Epithelial cell of prostate (primary cell): ENCODE data around the gene CXCR6.

Source experiments
- DNase-seq: peaks from one replicate; pipeline ENCODE4 v3.0.0-alpha.2; 2011; ENCODE audit warnings: low read depth, low spot score
- H3K27ac ChIP-seq: fragments of 450-650 bp; 2 replicates; pipeline ENCODE4 v1.5.1; 2017; ENCODE audit warnings: mild to moderate bottlenecking

Gene CXCR6

DNA sequence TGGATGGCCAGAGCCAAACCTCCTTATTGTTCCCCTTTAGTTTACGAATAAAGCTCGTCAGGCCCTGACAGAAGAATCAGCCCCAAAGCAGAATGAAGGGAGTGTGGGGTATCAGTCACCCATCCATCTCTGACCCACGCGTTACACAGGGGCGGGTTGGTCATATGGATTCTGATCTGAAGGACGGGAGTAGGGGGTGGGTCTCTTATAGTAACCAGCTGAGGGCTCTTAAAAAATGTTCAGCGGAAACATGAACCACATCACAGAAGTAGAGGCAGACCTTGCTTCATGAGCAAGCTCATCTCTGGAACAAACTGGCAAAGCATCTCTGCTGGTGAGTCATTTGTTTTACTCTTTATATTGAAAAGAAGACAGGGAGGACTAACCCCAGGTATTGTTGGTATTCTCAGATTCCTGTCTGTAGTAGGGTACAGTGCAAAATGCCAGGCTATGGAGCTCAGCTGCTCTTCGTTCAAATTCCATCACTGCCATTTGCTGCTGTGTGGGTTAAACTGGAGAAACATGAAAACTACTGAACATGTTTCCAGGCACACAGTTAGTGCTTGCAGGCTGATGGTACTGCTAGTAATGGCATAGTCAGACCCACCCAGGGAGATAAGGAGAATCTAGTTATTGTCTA lies at the start of gene CXCR6:
CXCR6 (plus strand) TSS at position 258 of the 640 bp plus-strand sequence. CDS start 3,018 bp downstream, outside the sequence.
- DNase-seq: no peak
- H3K27ac ChIP-seq: no peak within 1 kb of the TSS

DNA sequence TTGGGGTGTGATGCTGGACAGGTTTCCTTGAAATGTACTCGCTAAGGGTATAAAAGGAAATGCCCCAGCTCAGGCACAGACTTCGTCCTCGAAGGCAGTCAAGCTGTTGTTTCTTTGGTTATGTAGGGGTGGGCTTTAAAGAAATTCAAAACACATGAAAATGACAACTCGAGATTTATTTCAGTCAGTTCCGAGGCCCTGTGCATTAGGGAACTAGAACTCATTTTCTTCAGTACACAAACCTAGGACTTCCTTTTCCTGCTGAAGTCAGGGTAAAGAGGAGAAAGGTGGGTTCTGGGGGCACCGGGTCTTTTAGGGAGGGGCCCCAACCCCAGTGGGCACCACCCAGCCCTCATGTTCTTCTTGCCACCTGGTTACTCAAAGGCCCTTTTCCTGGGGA lies 49.2 kb upstream of the CXCR6 start:
- H3K27ac ChIP-seq: no peak overlapping the region
- DNase-seq: no peak

DNA sequence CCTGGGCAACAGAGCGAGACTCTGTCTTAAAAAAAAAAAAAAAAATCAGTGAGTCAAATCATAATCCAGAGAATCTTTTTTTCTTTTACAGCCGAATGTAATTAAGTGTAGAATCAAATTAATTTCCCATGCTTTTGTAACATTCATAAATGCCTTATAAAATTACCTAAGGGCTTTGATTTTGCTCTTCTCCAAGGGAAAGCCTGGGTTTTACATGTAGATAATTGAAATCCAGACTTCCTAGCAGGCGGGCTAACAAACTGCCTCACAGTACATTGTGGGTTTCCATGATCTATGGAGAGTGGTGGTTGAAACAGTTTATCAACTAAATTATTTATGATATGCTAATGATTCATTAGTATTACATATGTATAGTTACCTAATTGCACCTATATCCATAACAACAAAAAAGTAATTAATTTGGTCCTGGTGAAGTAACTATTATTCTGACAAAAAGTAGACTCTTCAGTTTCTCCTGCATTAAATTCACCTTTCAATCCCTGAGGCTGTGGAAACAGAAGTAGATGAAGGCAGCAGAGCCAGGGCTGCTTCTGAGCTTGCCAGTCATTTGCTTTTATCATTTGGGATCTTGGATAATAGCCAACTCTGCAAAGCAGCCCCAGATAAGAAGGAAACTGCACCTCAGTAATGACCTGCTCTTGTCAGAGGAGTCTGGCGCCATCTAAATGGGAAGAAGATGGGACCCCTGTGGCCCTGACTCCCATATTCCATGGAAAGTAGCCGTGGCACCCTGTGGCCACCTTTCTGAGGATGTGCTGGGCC lies 47.4 kb upstream of the CXCR6 start:
- no peak overlapping the region for H3K27ac ChIP-seq
- DNase-seq: no peak

DNA sequence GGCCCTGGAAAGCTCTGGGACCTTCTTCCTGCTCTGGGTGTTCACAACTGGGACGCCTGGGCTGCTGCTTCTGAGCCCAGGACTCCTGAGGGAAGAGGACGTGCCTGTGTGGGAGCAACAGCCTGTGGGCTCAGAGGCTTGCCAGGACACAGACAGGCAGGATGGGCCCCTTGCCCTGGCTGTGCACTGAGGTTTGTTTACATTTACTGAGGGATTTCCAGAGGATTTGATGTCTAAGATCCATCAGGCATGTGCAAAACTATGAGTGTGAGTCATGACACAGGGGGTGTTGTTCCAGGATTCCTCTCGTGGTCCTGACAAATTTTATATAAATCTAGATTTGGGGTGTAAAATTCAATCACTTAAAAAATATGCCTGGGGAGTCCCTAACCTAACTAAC lies 46.3 kb upstream of the CXCR6 start:
- no peak for DNase-seq

DNA sequence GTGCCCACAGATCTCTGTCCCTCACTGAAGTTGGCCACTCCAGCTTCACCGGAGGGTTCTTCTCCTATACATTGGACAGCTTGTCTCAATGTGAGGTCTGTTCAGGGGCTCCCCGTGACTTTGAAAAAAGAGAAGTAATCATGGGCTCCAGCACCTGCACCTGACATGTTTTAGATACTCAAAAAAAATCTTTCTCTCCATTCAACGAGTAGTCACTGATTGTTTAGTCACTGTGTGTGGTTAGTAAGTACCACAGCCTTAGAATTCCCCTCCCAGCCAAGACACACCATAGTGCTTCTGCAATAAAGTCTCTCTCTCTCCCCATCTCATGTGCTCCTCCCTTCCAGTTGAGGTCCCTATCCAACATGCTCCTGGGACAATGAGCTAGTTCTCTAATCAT lies 38.3 kb upstream of the CXCR6 start:
- H3K27ac ChIP-seq: no peak overlapping the region
- DNase-seq: no peak

More for the DNA sequence above, 46.3 kb upstream of the CXCR6 start:
- no peak overlapping the region for H3K27ac ChIP-seq

DNA sequence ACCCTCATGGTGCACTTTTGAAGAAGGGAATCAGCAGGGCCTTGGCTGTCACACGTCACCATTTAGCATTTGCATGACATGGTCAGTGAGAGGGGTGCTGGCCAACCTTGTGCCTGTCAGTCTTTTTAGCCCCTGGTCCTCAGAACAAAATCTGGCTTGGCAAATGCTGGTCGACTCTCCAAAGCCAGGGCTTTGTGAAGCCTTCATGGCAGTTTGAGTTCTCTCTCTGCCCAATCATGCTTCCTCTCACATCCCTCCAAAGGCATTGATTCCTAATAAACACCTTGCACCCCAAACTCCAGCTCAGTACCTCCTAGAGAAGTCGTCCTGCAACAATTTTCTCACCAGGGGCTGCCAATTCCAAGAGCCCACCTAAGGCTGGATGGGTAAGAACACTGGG lies 37.5 kb upstream of the CXCR6 start:
- H3K27ac ChIP-seq: no peak overlapping the region
- DNase-seq: no peak

DNA sequence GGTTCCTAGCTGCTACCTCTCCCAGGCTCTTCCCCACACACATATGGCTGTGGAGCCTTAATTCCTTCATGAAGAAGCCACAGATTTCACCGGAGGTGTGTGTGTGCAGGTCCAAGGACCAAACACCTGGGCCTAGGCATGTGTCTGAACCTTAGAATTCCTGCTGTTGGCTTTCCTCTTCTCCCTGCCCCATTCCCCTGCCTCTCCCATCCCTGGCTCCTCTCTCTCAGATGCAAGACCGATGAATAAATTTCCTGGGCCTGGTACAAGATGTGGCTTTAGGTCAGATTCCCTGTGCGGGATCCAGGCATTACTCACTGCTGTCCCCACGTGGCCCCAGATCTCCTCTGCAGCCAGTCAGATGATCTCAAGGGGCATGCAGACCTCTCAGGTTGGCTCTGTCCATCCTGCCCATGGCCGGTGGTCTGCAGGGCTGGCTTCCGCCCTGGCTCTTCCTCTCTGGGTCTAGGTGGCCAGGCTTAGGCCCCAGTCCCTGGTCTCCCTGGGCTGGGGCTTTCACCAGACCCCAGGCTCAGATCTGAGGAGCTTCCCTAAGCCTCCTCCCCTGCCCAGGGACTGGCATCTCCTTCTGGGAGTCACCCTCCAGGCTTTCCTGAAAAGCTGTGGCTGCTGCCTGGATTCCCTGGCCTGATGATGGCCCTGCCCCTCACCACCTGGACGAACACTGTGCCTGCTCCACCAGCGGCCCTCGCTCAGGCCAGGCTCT lies 36.4 kb upstream of the CXCR6 start:
- no peak overlapping the region for H3K27ac ChIP-seq
- DNase-seq: no peak

DNA sequence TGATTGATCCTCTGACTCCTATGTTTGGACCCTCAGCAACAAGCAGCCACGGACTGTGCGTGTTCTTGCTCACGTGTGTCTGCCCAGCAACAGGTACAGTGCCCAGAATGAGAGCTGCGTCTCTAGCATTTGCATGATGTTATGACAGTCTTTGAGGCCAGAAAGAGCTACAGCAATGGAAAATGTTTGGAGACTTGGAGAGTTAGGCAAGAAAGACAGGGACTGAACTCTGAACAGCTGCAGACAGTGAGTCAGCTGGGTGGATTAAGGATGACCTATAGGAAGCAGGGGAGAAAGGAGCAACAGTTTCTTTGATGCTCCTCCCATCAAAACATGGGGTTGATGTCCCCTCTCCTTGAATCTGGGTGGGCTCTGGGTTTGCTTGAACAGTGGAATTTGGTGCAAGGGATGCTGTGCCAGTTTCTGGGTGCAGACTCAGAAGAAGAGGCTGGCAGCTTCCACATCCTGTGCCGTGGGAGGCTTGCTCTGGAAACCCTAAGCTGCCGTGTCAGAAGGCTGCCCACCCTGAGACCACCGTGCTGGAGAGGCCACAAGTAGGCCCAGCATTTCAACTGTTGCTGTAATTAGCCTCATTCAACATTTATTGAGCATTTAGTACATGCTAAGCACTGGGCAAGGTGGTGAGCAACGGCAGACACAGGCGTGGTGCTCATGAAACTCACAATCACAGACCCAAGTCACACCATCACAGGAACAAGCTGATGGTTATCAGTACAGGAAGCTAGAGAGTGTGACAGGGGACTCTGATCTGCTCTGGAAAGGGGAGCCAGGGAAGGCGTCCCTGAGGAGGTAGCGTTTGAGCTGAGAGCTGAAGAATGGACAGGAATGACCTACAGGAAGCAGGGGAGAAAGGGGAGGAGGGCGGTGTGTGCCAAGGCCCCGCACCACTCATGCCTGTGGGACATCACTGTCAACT lies 35.2 kb upstream of the CXCR6 start:
- no peak overlapping the region for H3K27ac ChIP-seq
- DNase-seq: no peak

DNA sequence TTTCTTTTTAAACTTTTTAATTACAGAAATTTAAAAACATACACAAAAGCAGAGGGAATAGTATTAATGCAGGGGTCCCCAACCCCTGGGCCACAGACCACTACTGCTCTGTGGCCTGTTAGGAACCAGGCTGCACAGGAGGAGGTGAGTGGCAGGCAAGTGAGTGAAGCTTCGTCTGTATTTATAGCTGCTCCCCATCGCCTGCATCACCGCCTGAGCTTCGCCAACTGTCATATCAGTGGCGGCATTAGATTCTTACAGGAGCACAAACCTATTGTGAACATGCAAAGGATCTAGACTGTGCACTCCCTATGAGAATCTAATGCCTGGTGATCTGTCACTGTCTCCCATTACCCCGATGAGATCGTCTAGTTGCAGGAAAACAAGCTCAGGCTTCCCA lies 34.5 kb upstream of the CXCR6 start:
- H3K27ac ChIP-seq: no peak overlapping the region
- no peak for DNase-seq

DNA sequence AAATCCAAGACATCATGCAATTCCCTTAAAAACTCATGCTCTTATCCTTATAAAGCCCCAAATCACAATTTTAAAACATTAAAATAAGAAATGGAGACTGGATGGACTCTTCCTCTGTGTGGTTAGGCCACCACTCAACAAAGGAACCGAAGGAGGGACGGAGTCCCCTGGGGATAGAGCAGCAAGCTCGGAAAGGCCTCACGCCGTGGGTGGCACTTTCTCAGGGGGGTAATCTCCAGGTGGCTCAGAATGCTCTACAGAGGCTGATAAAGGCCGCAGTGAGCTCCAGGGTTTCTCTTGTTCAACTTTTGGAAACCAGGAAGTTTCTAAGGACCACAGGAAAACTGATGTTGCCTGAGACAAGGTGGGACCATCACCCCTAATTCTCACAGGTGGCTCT lies 33.7 kb upstream of the CXCR6 start:
- H3K27ac ChIP-seq: no peak overlapping the region
- DNase-seq: no peak

DNA sequence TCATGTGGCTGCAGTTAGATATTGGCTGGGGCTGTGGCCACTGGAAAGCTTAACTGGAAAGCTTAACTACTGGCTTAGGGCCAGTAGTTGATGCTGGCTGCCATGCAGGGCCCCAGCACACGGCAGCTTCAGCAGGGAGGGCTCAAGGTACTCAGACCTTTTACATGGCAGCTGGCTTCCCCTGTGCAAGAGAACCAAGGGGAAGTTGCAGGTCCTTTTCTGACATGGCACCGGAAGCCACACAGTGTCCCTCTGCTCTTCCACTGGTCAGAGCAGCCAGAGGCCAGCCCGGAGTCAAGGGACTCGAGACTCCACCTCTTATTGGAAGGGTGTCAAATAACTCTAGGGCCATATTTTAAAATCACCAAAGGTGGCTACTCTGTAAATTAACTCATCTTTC lies 32.4 kb upstream of the CXCR6 start:
- no peak for DNase-seq
- no peak overlapping the region for H3K27ac ChIP-seq

DNA sequence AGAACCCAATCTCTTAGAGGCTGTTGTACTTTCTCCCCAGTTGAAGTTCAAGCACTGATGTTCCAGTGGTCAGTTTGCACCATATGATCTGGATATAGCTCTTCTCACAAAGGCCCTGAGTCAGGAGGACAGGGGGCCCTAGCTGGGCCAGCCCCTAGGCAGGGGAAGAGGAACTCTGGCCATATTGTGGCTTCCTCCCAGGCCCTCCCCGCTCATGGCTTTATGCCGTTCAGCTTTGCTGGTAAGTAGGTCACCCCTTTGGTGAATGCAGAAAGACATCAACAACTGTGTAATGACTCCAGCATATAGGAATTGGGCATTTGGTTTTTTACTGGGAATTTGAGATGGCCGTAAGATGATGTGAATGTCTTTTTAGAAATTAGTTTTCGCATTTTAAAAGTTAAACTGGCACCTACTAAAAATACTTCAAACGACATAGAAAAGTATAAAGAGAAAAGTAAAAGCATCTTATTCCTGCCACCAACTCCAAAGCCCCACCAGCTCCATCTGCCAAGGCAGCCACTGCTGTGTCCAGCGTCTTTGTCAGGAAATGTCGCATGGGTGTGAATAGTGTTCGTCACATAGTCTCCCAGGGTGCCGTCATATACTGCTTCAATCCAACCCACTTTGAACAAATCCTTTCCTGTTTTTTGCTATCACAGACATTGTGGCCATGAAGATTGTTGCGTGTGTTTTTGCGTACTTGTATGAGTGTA lies 31.6 kb upstream of the CXCR6 start:
- DNase-seq: no peak
- H3K27ac ChIP-seq: no peak overlapping the region

DNA sequence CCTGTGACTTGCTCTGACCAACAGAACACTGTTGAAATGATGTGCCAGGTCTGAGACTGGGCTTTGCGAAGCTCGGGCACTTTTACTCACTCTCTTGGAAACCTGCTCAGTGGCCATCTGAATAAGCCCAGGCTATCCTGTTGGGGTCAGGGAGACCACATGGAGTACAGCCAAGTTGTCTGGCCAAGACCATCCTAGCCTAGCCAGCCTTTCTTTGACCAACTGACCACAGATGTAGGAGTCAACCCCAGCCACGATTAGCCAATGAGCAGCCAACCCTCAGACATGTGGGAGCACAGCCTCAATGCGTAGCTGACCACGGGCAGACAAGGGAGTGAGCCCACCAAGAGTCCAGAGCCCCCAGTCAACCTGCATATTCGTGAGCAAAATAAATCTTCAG lies 30.8 kb upstream of the CXCR6 start:
- no peak overlapping the region for H3K27ac ChIP-seq
- no peak for DNase-seq

DNA sequence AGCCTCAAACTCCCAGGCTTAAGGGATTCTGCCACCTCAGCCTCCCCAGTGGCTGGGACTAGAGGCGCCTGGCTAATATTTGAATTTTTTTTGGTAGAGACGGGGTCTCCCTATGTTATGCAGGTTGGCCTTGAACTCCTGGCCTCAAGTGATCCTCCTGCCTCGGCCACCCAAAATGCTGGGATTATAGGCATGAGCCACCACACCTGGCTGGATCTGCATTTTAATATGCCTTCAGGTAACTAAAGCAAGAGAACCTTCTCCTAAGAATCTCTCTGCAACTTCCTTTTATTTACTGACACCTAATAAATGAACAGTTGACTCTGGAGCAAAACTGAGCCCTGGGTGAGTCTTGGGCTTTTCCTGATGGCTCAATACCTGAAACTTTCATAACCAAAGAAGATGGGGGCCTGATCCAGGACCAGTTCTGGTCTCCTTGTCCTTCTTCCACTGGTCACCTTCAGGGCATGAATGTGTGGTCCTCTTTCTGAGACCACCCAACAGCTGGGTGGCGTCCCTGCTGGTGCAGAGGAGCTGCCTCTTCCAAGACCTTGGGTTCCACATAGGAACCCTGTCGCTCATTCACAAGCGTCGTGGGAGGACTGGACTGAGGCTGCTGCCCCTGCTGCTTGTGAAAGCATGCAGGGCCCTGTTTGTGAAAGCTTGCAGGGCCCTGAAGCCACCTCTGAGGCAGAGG lies 28.8 kb upstream of the CXCR6 start:
- no peak for DNase-seq
- H3K27ac ChIP-seq: no peak overlapping the region

DNA sequence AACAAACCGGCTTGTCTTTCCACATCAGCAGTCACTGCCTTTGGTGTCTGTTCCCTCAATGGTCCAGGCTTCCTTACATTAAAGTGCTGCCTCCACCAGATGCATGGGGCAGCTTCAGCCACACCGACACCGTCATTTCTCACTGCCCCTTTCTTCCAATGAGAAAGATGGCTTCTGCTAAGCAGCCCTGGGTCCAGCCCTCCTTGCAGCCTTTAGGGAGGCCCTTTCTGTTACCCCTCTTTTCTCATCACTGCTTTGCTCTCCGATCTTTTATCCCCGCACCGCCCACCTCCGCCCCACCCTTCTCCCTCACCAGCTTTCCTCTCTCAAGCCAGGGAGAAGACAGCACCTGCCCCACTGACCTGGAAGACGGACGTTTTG lies 28.2 kb upstream of the CXCR6 start:
- DNase-seq: no peak
- H3K27ac ChIP-seq: no peak overlapping the region

DNA sequence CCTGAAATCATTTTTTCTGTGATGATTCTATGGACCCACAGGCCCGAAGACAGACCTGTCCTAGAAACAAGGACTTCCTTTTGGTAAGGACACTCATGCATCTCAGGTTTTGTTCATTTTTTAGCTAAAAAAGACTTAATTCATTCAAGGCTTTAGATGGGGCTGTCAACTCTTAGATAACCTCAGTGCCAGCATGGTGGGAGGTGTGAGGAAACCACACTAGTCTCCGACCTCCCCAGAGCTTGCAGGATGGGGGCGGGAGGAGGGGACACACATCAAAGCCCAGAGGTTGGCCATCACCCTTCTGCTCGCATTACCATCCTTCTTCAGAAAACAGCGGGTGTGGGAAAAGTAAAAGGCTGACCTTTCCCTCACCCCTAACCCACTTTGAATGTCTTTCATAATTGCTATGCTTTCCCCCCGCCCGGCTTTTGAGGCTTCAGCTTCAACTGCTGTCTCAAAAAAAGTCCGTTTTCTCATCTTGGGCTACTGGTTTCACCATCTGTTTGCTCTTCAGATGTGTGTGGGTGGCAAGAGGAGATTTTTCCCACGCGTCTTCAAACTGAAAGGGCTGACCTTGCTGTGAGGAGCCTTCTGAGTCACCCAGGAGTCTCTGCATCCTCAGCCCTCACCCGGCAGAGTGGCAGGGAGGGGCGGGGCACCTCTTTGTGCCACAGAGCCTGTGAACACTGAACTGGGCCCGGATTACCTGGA lies 27.6 kb upstream of the CXCR6 start:
- DNase-seq: peak; percentile 79
- H3K27ac ChIP-seq: no peak overlapping the region

DNA sequence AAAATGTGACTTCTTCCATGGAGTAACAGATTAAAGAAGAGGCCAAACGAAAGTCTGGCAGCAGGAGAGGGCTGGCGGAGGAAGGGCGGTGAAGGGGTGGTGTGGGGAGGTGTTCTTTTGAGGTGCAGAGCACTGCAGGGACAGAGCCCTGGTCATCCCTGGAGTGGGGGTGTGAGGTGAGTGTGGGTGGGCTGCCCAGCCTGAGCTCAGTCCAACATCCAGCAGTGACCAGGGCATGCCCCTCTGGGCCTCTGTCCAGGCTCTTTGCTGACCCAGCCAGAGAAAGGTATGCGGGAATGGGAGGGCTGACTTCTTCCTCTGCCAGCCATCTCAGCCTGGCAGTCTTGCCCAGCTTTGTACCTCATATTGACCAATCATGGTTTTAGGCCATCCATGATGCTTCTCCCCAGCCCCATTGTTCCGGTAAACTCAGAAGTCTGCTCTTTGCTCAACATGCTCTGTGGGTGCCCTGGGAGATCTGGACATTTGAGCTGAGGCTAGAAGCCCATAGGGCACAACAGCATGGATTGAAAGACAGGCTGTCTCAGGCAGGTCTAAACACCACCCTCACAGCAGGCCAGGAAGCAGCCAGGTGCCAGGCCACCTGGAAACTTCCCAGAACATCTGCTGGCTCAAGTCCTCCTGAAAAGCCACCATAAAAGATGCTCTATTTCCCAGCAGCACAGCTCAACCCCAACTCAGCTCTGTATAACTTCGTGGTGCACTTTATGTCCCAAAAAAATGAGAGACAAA lies 25.9 kb upstream of the CXCR6 start:
- H3K27ac ChIP-seq: no peak overlapping the region
- DNase-seq: no peak
